Breast epithelium (tissue), 4 donors: Measurements from ENCODE around the gene SMDT1. TPM values are rescaled to one million over a fixed set of nuclear protein-coding genes. Genes with fewer than 3 reads are reported as not detected.

Experiments
- DNase-seq, 2 donors: peaks; one replicate each; pipeline ENCODE4 v3.0.0-alpha.2; 2019; ENCODE audit warnings: low spot score in 2 of 2
- H3K27ac ChIP-seq, 2 donors: fragments of 200-600 bp; sonication (generic) in 1 of 2; one replicate each; pipeline ENCODE4 v1.5.1; 2016 to 2019; ENCODE audit warnings: mild to moderate bottlenecking in 1 of 2
- H3K27me3 ChIP-seq, 2 donors: fragments of 200-600 bp; sonication (generic) in 1 of 2; one replicate each; pipeline versions ENCODE4 v1.5.1 to v1.6.0; 2017 to 2019; ENCODE audit warnings: control low read depth in 1 of 2, mild to moderate bottlenecking in 1 of 2
- H3K36me3 ChIP-seq: fragments of 200-600 bp; one replicate; pipeline ENCODE4 v1.5.1; 2019
- H3K4me1 ChIP-seq, 2 donors: fragments of 200-600 bp; sonication (generic); one replicate each; pipeline ENCODE4 v1.5.1; 2016 to 2019; ENCODE audit warnings: control low read depth in 1 of 2
- H3K4me3 ChIP-seq, 3 donors: fragments of 200-600 bp; sonication (generic); 1 replicate in 2 of 3; 2 replicates in 1 of 3; pipeline ENCODE4 v1.5.1; 2016 to 2019; ENCODE audit warnings: mild to moderate bottlenecking in 3 of 3, moderate library complexity in 2 of 3
- H3K9me3 ChIP-seq, 2 donors: fragments of 200-600 bp; sonication (generic) in 1 of 2; one replicate each; pipeline ENCODE4 v1.5.1; 2016 to 2019; ENCODE audit warnings: control low read depth in 1 of 2
- CTCF ChIP-seq, 3 donors: fragments of 450-650 bp; IDR thresholded peaks; one replicate each; pipeline ENCODE4 v1.5.1; 2016 to 2017; ENCODE audit warnings: antibody characterized with exemption in 3 of 3, mild to moderate bottlenecking in 3 of 3, moderate library complexity in 3 of 3
- POLR2A ChIP-seq: fragments of 450-650 bp; IDR thresholded peaks from one replicate; pipeline ENCODE4 v1.6.1; 2016; ENCODE audit warnings: antibody characterized with exemption, mild to moderate bottlenecking, moderate library complexity
- POLR2AphosphoS5 ChIP-seq, 3 donors: sonication (generic); formaldehyde crosslinking; IDR thresholded peaks; one replicate each; pipeline ENCODE4 v1.6.1; 2017; ENCODE audit warnings: antibody characterized with exemption in 3 of 3
- intact Hi-C: fragments of 100-400 bp; cut with DNase I; formaldehyde crosslinking; loops from one replicate; pipeline ENCODE4 v1.15.1; 2023; ENCODE audit warnings: low total_unique reads
- total RNA-seq, 3 donors: library from RNA; depleted of rRNA; stranded (reverse); fragments of >200 nt; gene quantifications; one replicate each; pipeline ENCODE4 v1.1.0, GENCODE V29; 2016

The SMDT1 gene
- total RNA-seq: 10 to 100 TPM; 13.9 to 19.7 (median 16.2) TPM

GRCh38 chr22:42079319-42080251 is at the start of gene SMDT1:
TSS of gene SMDT1 (plus strand) at chr22:42079700. CDS start at chr22:42079769, 69 bp downstream.
- intact Hi-C loops: no loop called here
- Histone ChIP-seq H3K27ac (peak within 1 kb of the TSS; percentile 99 to 100), H3K4me1 (peaks cover 13 to 17% of the 10 kb centered on the region in 2 donors), H3K9me3 (no peaks in the 10 kb centered on the region), H3K4me3 (peak within 1 kb of the TSS; percentile 57 to 73 (median 63)), H3K27me3 (no peaks in the 10 kb centered on the region), H3K36me3 (no peaks in the 10 kb centered on the region)
- peak; percentile 99 to 100 for DNase-seq
- TF ChIP-seq POLR2A (peak; percentile 71), POLR2AphosphoS5 (IDR thresholded peaks at IDR 0.05) (peak; percentile 91 to 94 (median 91)), CTCF (IDR thresholded peaks at IDR 0.05) (peak in 1 of 3 donors; percentile 24)

GRCh38 chr22:42033263-42034181 is 46.0 kb upstream of the SMDT1 start:
- Histone ChIP-seq H3K4me1 (no peaks in the 10 kb centered on the region), H3K27ac (no peak overlapping the region), H3K36me3 (no peaks in the 10 kb centered on the region), H3K27me3 (no peaks in the 10 kb centered on the region), H3K4me3 (no peak overlapping the region), H3K9me3 (peaks cover 8 to 9% of the 10 kb centered on the region in 2 donors)
- intact Hi-C loops: no loop called here
- no peak for DNase-seq
- TF ChIP-seq POLR2A (no peak), POLR2AphosphoS5 (IDR thresholded peaks at IDR 0.05) (no peak), CTCF (IDR thresholded peaks at IDR 0.05) (no peak)

GRCh38 chr22:42035256-42035655 is 44.2 kb upstream of the SMDT1 start:
- TF ChIP-seq CTCF (IDR thresholded peaks at IDR 0.05) (no peak), POLR2AphosphoS5 (IDR thresholded peaks at IDR 0.05) (no peak), POLR2A (no peak)
- Histone ChIP-seq H3K27ac (no peak overlapping the region), H3K4me3 (no peak overlapping the region), H3K4me1 (no peaks in the 10 kb centered on the region), H3K27me3 (no peaks in the 10 kb centered on the region), H3K36me3 (no peaks in the 10 kb centered on the region), H3K9me3 (peaks cover 8 to 9% of the 10 kb centered on the region in 2 donors)
- DNase-seq: no peak
- intact Hi-C loops: no loop called here

DNA sequence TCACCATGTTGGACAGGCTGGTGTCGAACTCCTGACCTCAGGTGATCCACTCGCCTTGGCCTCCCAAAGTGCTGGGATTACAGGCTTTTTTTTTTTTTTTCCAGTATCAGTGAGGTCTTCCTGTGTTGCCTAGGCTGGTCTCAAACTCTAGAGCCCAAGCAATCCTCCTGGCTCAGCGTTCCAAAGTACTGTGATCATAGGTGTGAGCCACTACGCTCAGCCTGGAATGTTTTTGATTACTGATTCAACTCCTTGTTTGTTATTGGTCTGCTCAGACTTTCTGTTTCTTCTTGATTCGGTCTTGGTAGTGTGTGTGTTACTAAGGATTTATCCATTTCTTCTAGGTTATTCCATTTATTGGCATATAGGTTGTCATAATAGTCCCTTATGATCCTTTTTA is 40.2 kb upstream of the SMDT1 start:
- no peak overlapping the region for H3K4me3 ChIP-seq
- intact Hi-C loops: no loop called here

More for the DNA sequence above, 40.2 kb upstream of the SMDT1 start:
- no peak for TF ChIP-seq POLR2A
- TF ChIP-seq CTCF (IDR thresholded peaks at IDR 0.05): no peak
- no peak for TF ChIP-seq POLR2AphosphoS5 (IDR thresholded peaks at IDR 0.05)
- no peaks in the 10 kb centered on the region for H3K36me3 ChIP-seq
- H3K4me1 ChIP-seq: no peaks in the 10 kb centered on the region
- DNase-seq: no peak
- no peak overlapping the region for H3K27ac ChIP-seq
- H3K9me3 ChIP-seq: peaks cover 0 to 8% of the 10 kb centered on the region in 2 donors
- no peaks in the 10 kb centered on the region for H3K27me3 ChIP-seq
